Activated T-cell treated with anti-CD3 and anti-CD28 coated beads, Interleukin-2, amount 50 U/mL, for 24 hours (primary cell): ENCODE measurements around the gene TK2.
"Not testable (repeated sequence)": the region's sequence is repeated elsewhere in the genome, so short reads cannot be mapped to it uniquely, and the experiment has no call there.

Source experiments
- DNase-seq: peaks from one replicate; pipeline ENCODE4 v3.0.0-alpha.2; 2020
- H3K27ac Mint-ChIP-seq: 2 replicates; pipeline ENCODE4 v1.8.0; 2020; ENCODE audit warnings: mild to moderate bottlenecking, mixed read lengths
- H3K27me3 Mint-ChIP-seq: 2 replicates; pipeline ENCODE4 v1.8.0; 2020; ENCODE audit warnings: mixed read lengths
- H3K36me3 Mint-ChIP-seq: 2 replicates; pipeline ENCODE4 v1.8.0; 2020; ENCODE audit warnings: low read depth, mixed read lengths
- H3K4me1 Mint-ChIP-seq: 2 replicates; pipeline ENCODE4 v1.8.0; 2020; ENCODE audit warnings: low read depth, mixed read lengths
- H3K4me3 Mint-ChIP-seq: 2 replicates; pipeline ENCODE4 v1.8.0; 2020; ENCODE audit warnings: mild to moderate bottlenecking, moderate library complexity, mixed read lengths
- H3K9me3 Mint-ChIP-seq: 2 replicates; pipeline ENCODE4 v1.8.0; 2020; ENCODE audit warnings: mixed read lengths

The TK2 gene

DNA sequence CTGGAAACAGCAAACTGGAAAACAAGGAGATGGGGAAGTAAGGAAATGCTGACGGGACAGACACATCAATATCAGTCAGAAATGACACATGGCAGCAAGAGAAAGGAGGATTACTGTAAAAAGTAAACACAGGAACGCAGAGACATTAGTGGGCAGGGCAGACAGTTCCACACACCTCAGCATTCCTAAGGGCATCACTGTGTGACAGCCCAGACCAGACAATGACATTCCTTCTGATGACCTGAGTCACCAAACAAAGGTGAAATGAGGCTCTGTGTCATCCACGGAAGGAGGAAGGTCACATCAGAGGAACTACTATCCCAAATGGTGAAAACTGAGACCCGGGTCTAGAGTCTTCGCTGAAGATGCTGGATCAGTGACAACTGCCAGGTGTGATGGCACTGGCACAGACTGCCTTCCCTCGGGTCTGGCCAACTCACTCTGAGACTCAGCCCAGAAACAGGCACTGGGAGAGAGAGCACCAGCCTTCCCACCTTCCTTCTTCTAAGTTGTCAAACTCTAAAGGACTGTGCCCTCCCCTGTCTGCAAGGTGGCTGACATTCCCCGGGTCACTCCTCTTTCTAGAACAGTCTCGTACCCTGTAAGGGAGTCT, 36.7 kb downstream of the TK2 start:
- Mint-ChIP-seq H3K36me3 (no peaks in the 10 kb centered on the region), H3K27me3 (no peaks in the 10 kb centered on the region), H3K4me1 (peaks cover 47% of the 10 kb centered on the region), H3K27ac (no peak overlapping the region), H3K9me3 (no peaks in the 10 kb centered on the region), H3K4me3 (no peak overlapping the region)
- no peak for DNase-seq

DNA sequence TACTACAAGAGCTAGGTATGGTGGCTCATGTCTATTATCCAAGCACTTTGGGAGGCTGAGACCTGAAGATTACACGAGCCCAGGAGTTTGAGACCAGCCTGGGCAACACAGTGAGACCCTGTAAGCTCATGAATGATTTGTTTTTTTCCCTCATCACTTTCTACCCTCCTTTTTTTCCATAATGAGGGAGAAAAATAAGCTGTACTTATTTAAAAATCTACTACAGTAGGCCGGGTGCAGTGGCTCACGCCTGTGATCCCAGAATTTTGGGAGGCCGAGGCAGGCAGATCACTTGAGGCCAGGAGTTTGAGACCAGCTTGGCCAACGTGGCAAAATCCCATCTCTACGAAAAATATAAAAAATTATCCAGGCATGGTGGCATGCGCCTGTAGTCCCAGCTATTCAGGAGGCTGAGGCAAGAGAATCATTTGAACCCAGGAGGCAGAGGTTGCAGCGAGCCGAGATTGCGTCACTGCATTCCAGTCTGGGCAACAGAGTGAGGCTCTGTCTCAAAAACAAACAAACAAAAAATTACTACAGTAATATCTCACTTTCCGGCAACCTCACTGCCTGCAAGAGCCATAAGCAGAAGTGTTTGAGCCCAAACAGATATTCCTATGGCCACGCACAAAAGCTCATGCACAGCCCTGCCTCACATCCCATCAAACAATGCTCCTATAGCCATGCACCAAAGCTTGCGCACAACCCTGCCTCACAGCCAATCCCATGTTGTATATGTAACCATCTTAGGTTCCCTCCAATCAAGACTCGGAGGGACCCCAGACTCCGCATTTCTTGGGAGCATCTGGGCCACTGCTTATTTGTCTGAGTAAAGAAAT, 37.4 kb downstream of the TK2 start:
- no peak overlapping the region for H3K4me3 Mint-ChIP-seq
- H3K9me3 Mint-ChIP-seq, result no peaks in the 10 kb centered on the region
- H3K27me3 Mint-ChIP-seq, result no peaks in the 10 kb centered on the region
- no peak overlapping the region for H3K27ac Mint-ChIP-seq
- no peaks in the 10 kb centered on the region for H3K36me3 Mint-ChIP-seq
- peaks cover 40% of the 10 kb centered on the region for H3K4me1 Mint-ChIP-seq
- no peak for DNase-seq

DNA sequence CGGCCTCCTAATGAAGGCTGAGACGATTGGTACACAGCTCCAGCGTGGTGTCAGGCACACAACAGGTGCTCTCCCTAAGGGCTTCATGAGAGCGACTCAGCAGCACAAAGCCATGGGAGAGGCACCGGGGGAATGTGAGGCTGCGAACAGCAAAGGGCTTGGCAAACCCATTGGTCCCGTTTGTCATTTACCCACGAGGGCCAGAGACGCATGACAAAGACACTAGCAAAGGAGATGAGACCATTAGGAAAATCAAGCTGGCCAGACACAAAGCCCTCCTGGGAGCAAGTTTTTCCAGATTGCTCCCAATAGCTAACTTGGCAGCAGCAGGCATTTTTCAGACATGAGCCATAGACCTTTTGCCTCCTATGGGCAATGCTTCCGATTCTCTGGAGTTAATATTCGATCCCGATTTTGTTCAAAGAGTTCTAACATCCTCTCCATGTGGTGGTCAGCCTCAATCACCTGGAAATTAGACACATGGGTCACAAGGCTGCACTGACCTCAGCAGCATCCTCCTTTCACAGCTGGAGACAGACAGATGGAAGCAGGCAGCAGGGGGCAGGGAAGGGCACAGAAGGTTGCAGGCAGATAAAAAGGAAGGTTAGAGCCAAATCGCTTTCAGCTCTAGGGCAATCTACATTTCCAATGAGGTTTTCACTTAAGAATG, 38.2 kb downstream of the TK2 start:
- no peak overlapping the region for H3K27ac Mint-ChIP-seq
- DNase-seq, result no peak
- peaks cover 33% of the 10 kb centered on the region for H3K4me1 Mint-ChIP-seq
- no peak overlapping the region for H3K4me3 Mint-ChIP-seq
- no peaks in the 10 kb centered on the region for H3K27me3 Mint-ChIP-seq
- no peaks in the 10 kb centered on the region for H3K9me3 Mint-ChIP-seq
- no peaks in the 10 kb centered on the region for H3K36me3 Mint-ChIP-seq

DNA sequence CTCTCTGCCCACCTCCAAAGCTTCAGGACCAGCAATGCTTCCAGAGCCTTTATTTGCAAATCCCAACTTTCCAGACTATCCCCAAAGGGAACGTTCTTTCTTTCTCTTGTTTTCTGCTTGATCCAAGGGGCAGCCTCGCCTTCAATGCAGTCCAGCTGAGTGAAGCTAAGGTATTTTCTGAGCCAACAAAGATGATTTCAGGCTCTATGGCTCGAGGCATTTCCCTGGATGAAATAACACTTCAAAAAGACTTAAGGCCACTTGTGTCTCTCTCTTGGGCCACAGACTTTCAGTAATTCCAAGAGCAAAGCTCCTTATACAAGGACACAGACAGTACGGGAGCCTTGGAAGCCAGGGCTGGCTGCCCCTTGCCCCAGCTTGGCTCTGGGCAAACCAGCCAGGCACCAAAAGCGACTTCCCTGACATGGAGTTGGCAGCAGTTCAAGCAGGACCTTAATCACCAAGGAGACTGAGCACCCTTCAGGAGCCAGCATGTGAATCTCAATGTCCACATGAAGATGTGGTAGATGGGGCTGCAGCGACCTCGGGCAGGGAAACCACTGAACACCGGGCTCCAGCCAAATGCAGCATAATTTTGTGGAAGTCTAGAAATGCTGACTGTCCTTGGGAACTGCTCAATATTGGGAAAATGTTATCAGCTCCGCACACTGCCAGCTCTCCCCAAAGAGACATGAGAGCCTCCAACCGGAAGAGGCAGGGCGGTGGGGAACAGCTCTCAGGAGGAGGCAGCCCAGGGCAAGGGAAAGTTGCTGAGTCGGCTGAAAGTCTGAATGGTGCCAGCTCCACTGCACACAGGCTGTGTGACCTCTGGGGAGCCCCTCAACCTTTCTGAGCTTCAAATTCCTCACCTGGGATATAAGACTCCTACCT, 39.0 kb downstream of the TK2 start:
- Mint-ChIP-seq H3K27me3 (no peaks in the 10 kb centered on the region), H3K27ac (no peak overlapping the region), H3K4me3 (no peak overlapping the region)

DNA sequence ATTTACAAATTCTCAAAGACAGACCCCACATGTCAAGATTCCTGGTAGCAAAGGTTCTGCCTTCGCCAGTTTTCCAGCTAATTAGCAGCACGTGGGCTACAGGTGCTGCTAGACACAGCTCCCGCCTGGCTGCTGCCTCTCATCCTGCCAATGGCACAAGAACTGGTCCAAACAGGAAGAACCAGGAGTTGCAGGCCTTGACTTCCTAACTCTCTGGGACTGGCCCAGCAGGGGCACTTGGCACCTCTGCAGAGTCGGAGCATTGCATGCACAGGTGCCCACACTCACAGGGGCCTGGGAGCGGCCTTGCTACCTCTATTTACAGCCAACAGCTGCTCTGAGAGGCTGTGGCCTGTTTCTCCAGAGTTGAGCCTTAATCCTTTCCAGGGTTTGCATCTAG, 39.6 kb downstream of the TK2 start:
- Mint-ChIP-seq H3K36me3 (no peaks in the 10 kb centered on the region), H3K4me1 (peaks cover 18% of the 10 kb centered on the region), H3K27me3 (no peaks in the 10 kb centered on the region), H3K9me3 (no peaks in the 10 kb centered on the region), H3K27ac (no peak overlapping the region), H3K4me3 (no peak overlapping the region)
- DNase-seq, result no peak

More for the DNA sequence above, 39.0 kb downstream of the TK2 start:
- H3K9me3 Mint-ChIP-seq, result no peaks in the 10 kb centered on the region
- H3K4me1 Mint-ChIP-seq, result peaks cover 25% of the 10 kb centered on the region
- no peaks in the 10 kb centered on the region for H3K36me3 Mint-ChIP-seq
- DNase-seq, result no peak

DNA sequence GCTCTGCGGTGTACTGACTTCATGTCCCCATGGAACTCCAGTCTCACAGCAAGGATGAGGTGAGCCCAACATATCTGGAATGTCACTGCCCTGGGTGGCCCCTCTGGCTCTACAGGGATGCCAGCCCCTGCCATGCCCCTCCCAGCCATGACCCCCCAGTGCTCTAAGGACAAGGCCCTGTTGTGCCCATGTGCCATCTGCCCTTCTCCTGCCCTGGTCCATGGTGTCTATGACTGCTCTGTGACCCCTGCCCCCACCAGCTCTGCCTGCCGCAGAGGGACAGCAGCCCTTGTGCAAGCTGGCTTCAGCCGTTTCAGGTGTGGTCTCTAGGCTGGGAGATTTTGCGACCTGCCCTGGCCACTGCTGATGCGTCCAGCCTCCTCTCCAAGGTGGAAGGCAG, 40.3 kb downstream of the TK2 start:
- Mint-ChIP-seq H3K9me3 (no peaks in the 10 kb centered on the region), H3K27ac (no peak overlapping the region), H3K27me3 (no peaks in the 10 kb centered on the region), H3K4me3 (no peak overlapping the region), H3K36me3 (no peaks in the 10 kb centered on the region), H3K4me1 (peaks cover 12% of the 10 kb centered on the region)
- DNase-seq, result no peak

DNA sequence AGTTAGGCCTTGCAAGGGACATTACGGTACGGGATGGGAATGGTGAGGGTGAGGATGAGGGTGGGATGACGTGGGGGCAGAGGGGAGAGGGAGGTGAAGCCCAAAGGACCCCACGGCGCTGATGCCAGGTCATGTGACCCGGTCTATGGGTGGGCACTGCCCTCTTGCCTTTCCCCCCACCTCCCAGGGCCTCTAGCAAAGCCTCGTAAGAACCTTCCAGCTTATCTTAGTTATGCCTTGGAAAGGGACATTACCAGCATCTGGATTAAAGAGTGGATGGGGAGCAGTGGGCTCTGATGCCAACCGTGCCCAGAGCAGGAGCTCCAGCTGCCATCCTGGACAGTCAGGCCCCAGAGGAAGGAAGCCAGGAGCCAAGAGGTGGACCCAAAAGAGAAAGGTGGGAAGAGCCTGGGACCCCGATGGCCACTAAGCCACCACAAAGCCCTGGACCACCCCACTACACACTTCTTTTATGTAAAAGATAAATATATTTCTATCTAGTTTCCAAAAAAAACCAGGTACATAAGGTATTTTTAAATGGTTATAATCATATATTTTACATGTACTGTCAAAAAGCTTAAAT, 40.9 kb downstream of the TK2 start:
- Mint-ChIP-seq H3K4me3 (no peak overlapping the region), H3K36me3 (no peaks in the 10 kb centered on the region), H3K9me3 (no peaks in the 10 kb centered on the region), H3K4me1 (peaks cover 10% of the 10 kb centered on the region), H3K27ac (no peak overlapping the region), H3K27me3 (no peaks in the 10 kb centered on the region)
- no peak for DNase-seq

DNA sequence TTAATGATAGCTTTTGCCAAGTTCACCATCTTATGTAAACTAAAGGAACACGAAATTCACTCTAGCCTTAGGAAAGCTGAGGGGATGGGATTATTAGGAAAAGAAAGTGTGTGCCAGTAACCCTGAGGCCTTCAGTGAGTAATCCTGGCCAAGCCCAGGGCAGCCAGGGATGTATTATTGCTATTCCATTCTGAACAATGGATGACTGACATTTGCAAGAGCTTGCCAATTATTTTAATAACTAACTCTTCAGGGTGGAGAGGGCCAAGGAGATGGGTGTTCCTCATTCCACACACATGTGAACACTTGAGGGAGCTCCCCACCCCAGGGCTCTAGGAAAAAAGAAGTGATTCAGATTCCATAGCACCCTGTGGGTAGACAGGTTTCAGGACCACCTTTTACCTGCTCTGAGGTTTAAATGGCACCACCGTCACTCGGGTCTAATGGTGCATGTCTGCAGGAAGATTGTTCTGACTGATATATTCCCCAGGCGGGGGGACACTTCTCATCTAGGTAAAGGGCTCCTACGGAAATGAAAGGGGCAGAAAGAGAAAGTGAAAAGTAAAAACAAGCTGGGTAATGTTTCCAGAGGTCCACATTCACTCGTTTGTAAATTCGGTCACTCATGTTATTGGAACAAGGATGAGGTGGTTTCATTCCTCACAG, 41.5 kb downstream of the TK2 start:
- H3K4me3 Mint-ChIP-seq, result no peak overlapping the region
- H3K36me3 Mint-ChIP-seq, result no peaks in the 10 kb centered on the region
- DNase-seq, result no peak
- no peak overlapping the region for H3K27ac Mint-ChIP-seq
- no peaks in the 10 kb centered on the region for H3K9me3 Mint-ChIP-seq
- H3K4me1 Mint-ChIP-seq, result peaks cover 10% of the 10 kb centered on the region
- H3K27me3 Mint-ChIP-seq, result no peaks in the 10 kb centered on the region

DNA sequence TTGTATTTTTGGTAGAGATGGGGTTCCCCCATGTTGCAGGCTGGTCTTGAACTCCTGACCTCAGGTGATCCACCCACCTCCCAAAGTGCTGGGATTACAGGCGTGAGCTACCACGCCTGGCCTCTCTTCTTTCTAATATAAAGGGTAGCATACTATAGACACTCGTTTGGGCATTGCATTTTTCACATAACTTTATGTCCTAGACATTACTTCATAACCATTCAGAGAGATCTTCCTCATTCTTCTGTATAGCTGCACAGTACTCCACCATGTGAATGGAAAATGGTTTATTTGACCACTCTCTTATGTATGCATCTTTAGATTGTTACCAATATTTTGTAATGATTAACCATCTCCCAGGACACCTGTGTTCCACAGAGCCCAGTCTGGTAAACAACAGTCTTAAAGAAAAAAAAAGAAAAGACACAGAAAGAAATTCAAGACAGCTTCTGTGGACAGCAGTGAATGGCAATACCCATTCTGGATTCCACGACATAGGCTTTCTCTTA, 42.1 kb downstream of the TK2 start:
- no peak for DNase-seq
- Mint-ChIP-seq H3K9me3 (no peaks in the 10 kb centered on the region), H3K4me1 (peaks cover 8% of the 10 kb centered on the region), H3K36me3 (no peaks in the 10 kb centered on the region), H3K27ac (no peak overlapping the region), H3K4me3 (no peak overlapping the region), H3K27me3 (no peaks in the 10 kb centered on the region)

DNA sequence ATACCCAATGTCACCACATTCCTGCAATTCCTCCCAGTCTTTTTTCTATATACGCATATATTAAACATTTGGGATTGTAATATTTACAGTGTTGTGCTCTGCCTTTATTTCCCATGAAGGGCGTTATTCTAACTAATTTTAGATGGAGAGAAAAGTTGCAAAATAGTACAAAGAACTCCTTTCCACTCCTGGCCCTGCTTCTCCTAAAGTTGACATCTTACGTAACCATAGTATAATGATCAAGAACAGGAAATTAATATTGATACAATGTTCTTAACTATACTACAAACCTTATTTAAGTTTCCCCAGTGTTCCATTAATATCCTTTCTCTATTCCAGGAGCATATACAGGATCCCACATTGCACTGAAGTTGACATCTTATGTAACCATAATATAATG, 46.3 kb downstream of the TK2 start:
- H3K27ac Mint-ChIP-seq, result no peak overlapping the region

DNA sequence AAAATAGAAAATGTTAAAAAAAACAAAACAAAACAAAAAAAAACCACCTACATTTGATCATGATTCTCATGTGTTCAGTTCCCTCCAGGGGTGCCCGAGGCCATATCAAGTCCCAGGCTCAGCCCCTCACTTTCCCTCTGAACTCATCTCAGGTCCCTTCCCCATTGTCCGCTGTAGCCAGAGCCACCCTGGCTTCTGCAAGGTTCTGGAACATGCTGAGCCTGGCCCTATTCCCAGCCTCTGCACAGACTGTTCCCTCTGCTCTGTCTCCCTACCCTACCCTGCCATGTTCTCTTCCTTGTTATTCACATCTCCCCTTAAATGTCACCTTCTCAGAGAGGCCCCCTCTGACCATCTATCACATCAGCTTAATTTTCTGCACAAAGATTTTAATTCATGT, 46.9 kb downstream of the TK2 start:
- DNase-seq, result no peak
- no peaks in the 10 kb centered on the region for H3K4me1 Mint-ChIP-seq
- H3K9me3 Mint-ChIP-seq, result no peaks in the 10 kb centered on the region
- no peaks in the 10 kb centered on the region for H3K36me3 Mint-ChIP-seq
- H3K4me3 Mint-ChIP-seq, result no peak overlapping the region
- no peaks in the 10 kb centered on the region for H3K27me3 Mint-ChIP-seq
- H3K27ac Mint-ChIP-seq, result no peak overlapping the region

More for the DNA sequence above, 46.3 kb downstream of the TK2 start:
- no peaks in the 10 kb centered on the region for H3K36me3 Mint-ChIP-seq
- no peaks in the 10 kb centered on the region for H3K9me3 Mint-ChIP-seq
- peaks cover 2% of the 10 kb centered on the region for H3K4me1 Mint-ChIP-seq
- no peak overlapping the region for H3K4me3 Mint-ChIP-seq
- DNase-seq, result no peak
- H3K27me3 Mint-ChIP-seq, result no peaks in the 10 kb centered on the region

DNA sequence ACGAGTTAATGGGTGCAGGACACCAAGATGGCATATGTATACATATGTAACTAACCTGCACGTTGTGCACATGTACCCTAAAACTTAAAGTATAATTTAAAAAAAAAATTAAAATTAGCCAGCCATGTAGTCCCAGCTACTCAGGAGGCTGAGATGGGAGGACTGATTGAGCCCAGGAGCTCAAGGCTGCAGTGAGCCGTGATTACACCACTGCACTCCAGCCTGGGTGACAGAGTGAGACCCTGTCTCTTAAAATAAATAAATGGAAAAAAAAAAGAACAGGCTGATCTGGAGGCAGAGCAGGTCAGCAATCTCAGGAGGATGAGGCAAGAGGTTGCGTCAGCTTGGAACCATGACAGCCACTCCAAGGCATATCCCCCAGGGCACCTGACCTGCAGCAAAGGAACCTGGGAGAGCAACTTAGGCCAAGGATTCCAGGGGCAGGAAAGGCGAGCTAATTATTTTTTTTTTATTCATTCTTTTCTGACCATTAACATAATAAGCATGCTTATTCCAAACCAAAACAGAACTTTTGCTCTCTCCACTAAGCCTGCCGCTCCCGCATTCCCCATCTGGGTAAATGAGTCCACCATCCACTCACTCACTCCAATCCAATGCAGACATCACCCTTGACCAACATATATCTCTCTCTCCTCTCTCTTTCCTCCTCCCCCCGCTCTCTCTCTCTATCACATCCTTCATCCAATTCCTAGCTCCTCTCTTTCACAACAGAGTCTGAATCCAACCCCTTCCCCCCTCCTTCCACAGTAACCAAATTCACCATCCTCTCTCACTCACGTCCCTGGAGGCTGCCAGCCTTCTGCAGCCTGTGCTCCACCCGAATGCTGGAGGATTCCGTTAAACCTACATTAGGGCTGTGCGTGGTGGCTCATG, 47.7 kb downstream of the TK2 start:
- Mint-ChIP-seq H3K36me3 (no peaks in the 10 kb centered on the region), H3K4me1 (no peaks in the 10 kb centered on the region), H3K4me3 (no peak overlapping the region), H3K27me3 (no peaks in the 10 kb centered on the region), H3K9me3 (no peaks in the 10 kb centered on the region), H3K27ac (no peak overlapping the region)
- no peak for DNase-seq

DNA sequence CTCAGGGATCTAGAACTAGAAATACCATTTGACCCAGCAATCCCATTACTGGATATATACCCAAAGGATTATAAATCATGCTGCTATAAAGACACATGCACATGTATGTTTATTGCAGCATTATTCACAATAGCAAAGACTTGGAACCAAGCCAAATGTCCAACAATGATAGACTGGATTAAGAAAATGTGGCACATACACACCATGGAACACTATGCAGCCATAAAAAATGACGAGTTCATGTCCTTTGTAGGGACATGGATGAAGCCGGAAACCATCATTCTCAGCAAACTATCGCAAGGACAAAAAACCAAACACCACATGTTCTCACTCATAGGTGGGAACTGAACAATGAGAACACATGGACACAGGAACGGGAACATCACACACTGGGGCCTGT, 48.4 kb downstream of the TK2 start:
- not testable (repeated sequence) for H3K36me3 Mint-ChIP-seq, H3K27ac Mint-ChIP-seq, H3K9me3 Mint-ChIP-seq, H3K4me3 Mint-ChIP-seq, DNase-seq, H3K4me1 Mint-ChIP-seq, H3K27me3 Mint-ChIP-seq
